HUES48 (cell line): Measurements from ENCODE around the gene PLCH1.
A peak's percentile ranks its signal among the peaks of the same experiment; 100 is the strongest.

Experiments used
- H3K27ac ChIP-seq: one replicate; pipeline ENCODE4 v1.7.0; 2013; ENCODE audit warnings: low read depth, low read length, inconsistent platforms
- H3K27me3 ChIP-seq: 2 replicates; pipeline ENCODE4 v1.6.1; 2013; ENCODE audit warnings: mild to moderate bottlenecking, low read length; ENCODE audit not compliant: control insufficient read depth, insufficient read depth
- H3K36me3 ChIP-seq: 2 replicates; pipeline ENCODE4 v1.6.1; 2013; ENCODE audit warnings: low read length; ENCODE audit not compliant: control insufficient read depth, insufficient read depth
- H3K4me1 ChIP-seq: 2 replicates; pipeline ENCODE4 v1.6.1; 2013; ENCODE audit warnings: mild to moderate bottlenecking, low read length; ENCODE audit not compliant: control insufficient read depth, insufficient read depth
- H3K4me3 ChIP-seq: 2 replicates; pipeline ENCODE4 v1.5.1; 2013; ENCODE audit warnings: mild to moderate bottlenecking, low read depth, low read length
- H3K9ac ChIP-seq: 2 replicates; pipeline ENCODE4 v1.6.1; 2013; ENCODE audit warnings: mild to moderate bottlenecking, low read depth, low read length, moderate library complexity
- H3K9me3 ChIP-seq: 2 replicates; pipeline ENCODE4 v1.6.1; 2013; ENCODE audit warnings: low read length; ENCODE audit not compliant: control insufficient read depth, insufficient read depth

The PLCH1 gene

GRCh38 chr3:155364492-155364891 is 380.4 kb downstream of the PLCH1 start:
- H3K4me1 ChIP-seq, result peaks cover 82% of the 10 kb centered on the region
- H3K9me3 ChIP-seq, result no peaks in the 10 kb centered on the region; the same call in 1 of the 2 replicates
- no peak overlapping the region for H3K9ac ChIP-seq
- peaks cover 38% of the 10 kb centered on the region; the same call in 1 of the 2 replicates for H3K27me3 ChIP-seq
- peak overlapping the region; percentile 92 for H3K27ac ChIP-seq
- H3K4me3 ChIP-seq, result peak overlapping the region; percentile 14; the same call in 1 of the 2 replicates
- H3K36me3 ChIP-seq, result no peaks in the 10 kb centered on the region

- Histone ChIP-seq H3K9ac (no peak overlapping the region; the same call in 1 of the 2 replicates), H3K27me3 (peaks cover 42% of the 10 kb centered on the region), H3K9me3 (no peaks in the 10 kb centered on the region; the same call in 1 of the 2 replicates), H3K36me3 (no peaks in the 10 kb centered on the region), H3K4me3 (0 out of 2 replicates have a peak overlapping the region, but pooled peaks have one; percentile 33), H3K27ac (peak overlapping the region; percentile 92), H3K4me1 (peaks cover 74% of the 10 kb centered on the region)
These were observed 381.2 kb downstream of the PLCH1 start for GRCh38 chr3:155363690-155364070.

- peaks cover 42% of the 10 kb centered on the region for H3K27me3 ChIP-seq
These were observed 381.8 kb downstream of the PLCH1 start for GRCh38 chr3:155362808-155363689.

GRCh38 chr3:155360281-155360680 is 384.6 kb downstream of the PLCH1 start:
- no peak overlapping the region for H3K9ac ChIP-seq
- no peak overlapping the region for H3K4me3 ChIP-seq
- H3K27ac ChIP-seq, result no peak overlapping the region
- H3K36me3 ChIP-seq, result no peaks in the 10 kb centered on the region
- peaks cover 57% of the 10 kb centered on the region for H3K4me1 ChIP-seq
- H3K27me3 ChIP-seq, result peaks cover 39% of the 10 kb centered on the region
- H3K9me3 ChIP-seq, result no peaks in the 10 kb centered on the region; the same call in 1 of the 2 replicates

More at GRCh38 chr3:155362808-155363689, 381.8 kb downstream of the PLCH1 start:
- Histone ChIP-seq H3K36me3 (no peaks in the 10 kb centered on the region), H3K9ac (no peak overlapping the region), H3K4me3 (0 out of 2 replicates have a peak overlapping the region, but pooled peaks have one; percentile 33), H3K4me1 (peaks cover 73% of the 10 kb centered on the region), H3K27ac (peak overlapping the region; percentile 92), H3K9me3 (no peaks in the 10 kb centered on the region; the same call in 1 of the 2 replicates)

- Histone ChIP-seq H3K27ac (no peak overlapping the region), H3K4me1 (peaks cover 32% of the 10 kb centered on the region), H3K9ac (no peak overlapping the region), H3K27me3 (peaks cover 22% of the 10 kb centered on the region), H3K36me3 (no peaks in the 10 kb centered on the region), H3K4me3 (no peak overlapping the region), H3K9me3 (no peaks in the 10 kb centered on the region)
These were observed 388.1 kb downstream of the PLCH1 start for GRCh38 chr3:155356594-155357370.

DNA sequence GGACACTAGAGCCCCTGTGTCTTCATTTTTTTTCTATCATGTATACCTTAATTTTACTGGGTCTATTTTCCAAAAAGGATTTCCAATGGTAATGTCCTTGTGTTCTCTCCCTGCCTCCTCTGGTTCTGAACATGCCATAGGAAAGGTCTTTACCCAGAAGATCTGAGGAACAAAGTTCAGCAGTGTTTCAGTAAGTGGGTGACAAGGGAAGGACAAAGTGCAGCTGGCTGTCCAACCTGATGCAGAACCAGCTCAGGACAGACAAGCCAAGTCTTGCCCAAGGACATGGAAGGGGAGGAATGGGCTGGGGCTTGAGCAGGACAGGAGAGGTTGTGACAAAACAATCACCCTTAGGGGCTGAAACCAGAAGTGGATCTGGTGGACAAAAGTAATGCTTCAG is 390.2 kb downstream of the PLCH1 start:
- Histone ChIP-seq H3K9ac (no peak overlapping the region), H3K9me3 (no peaks in the 10 kb centered on the region), H3K27ac (no peak overlapping the region), H3K27me3 (peaks cover 4% of the 10 kb centered on the region; the same call in 1 of the 2 replicates), H3K36me3 (no peaks in the 10 kb centered on the region), H3K4me3 (no peak overlapping the region), H3K4me1 (peaks cover 16% of the 10 kb centered on the region)

GRCh38 chr3:155352900-155353490 is 391.9 kb downstream of the PLCH1 start:
- H3K27ac ChIP-seq, result no peak overlapping the region
- no peaks in the 10 kb centered on the region for H3K9me3 ChIP-seq
- peaks cover 10% of the 10 kb centered on the region for H3K4me1 ChIP-seq
- no peaks in the 10 kb centered on the region for H3K27me3 ChIP-seq
- H3K4me3 ChIP-seq, result no peak overlapping the region
- H3K9ac ChIP-seq, result no peak overlapping the region
- no peaks in the 10 kb centered on the region for H3K36me3 ChIP-seq

GRCh38 chr3:155350571-155350970 is 394.3 kb downstream of the PLCH1 start:
- no peak overlapping the region for H3K4me3 ChIP-seq
- H3K27ac ChIP-seq, result no peak overlapping the region
- H3K36me3 ChIP-seq, result no peaks in the 10 kb centered on the region
- no peaks in the 10 kb centered on the region for H3K9me3 ChIP-seq
- H3K27me3 ChIP-seq, result no peaks in the 10 kb centered on the region
- no peaks in the 10 kb centered on the region for H3K4me1 ChIP-seq
- H3K9ac ChIP-seq, result no peak overlapping the region

GRCh38 chr3:155347901-155348300 is 397.0 kb downstream of the PLCH1 start:
- no peaks in the 10 kb centered on the region for H3K4me1 ChIP-seq
- no peaks in the 10 kb centered on the region for H3K27me3 ChIP-seq
- no peak overlapping the region for H3K27ac ChIP-seq
- no peaks in the 10 kb centered on the region for H3K9me3 ChIP-seq
- no peaks in the 10 kb centered on the region for H3K36me3 ChIP-seq
- H3K4me3 ChIP-seq, result no peak overlapping the region
- no peak overlapping the region for H3K9ac ChIP-seq

GRCh38 chr3:155342344-155342743 is 402.5 kb downstream of the PLCH1 start:
- Histone ChIP-seq H3K27me3 (no peaks in the 10 kb centered on the region), H3K4me3 (no peak overlapping the region), H3K9ac (no peak overlapping the region), H3K36me3 (no peaks in the 10 kb centered on the region), H3K4me1 (0 out of 2 replicates have a peak, but pooled peaks cover 6% of the 10 kb centered on the region), H3K27ac (no peak overlapping the region), H3K9me3 (no peaks in the 10 kb centered on the region)
